GM19438 (cell line): Measurements from ENCODE around the gene GOLGA8A.
"Not testable (repeated sequence)": the region's sequence is repeated elsewhere in the genome, so short reads cannot be mapped to it uniquely, and the experiment has no call there.

Experiments used
- ATAC-seq: cut with Tn5 transposase; IDR thresholded peaks from one replicate; pipeline ENCODE4 v1.9.1; 2021; ENCODE audit warnings: low read depth; ENCODE audit not compliant: unreplicated experiment

Gene GOLGA8A

GRCh38 chr15:34437687-34438086, at the start of gene GOLGA8A:
Gene GOLGA8A (minus strand): TSS chr15:34437808. CDS start chr15:34389691, 48,117 bp downstream.
- ATAC-seq: no peak

GRCh38 chr15:34483644-34484043, 46.0 kb upstream of the GOLGA8A start:
- ATAC-seq: no peak

- no peak for ATAC-seq
Observed at GRCh38 chr15:34481370-34481769, 43.8 kb upstream of the GOLGA8A start.

- no peak for ATAC-seq
Observed at GRCh38 chr15:34473840-34474239, 36.2 kb upstream of the GOLGA8A start.

GRCh38 chr15:34472947-34473346, 35.3 kb upstream of the GOLGA8A start:
- ATAC-seq: no peak

GRCh38 chr15:34470892-34471291, 33.3 kb upstream of the GOLGA8A start:
- ATAC-seq: no peak

GRCh38 chr15:34470091-34470490, 32.5 kb upstream of the GOLGA8A start:
- no peak for ATAC-seq

GRCh38 chr15:34461730-34462129, 24.1 kb upstream of the GOLGA8A start:
- ATAC-seq: no peak

- ATAC-seq: no peak
Observed at GRCh38 chr15:34460451-34460850, 22.8 kb upstream of the GOLGA8A start.

- ATAC-seq: no peak
Observed at GRCh38 chr15:34456658-34457057, 19.1 kb upstream of the GOLGA8A start.

GRCh38 chr15:34442891-34443290, 5.3 kb upstream of the GOLGA8A start:
- no peak for ATAC-seq

GRCh38 chr15:34439878-34440277, 2.3 kb upstream of the GOLGA8A start:
- no peak for ATAC-seq

GRCh38 chr15:34436956-34437442, 609 bp downstream of the GOLGA8A start:
- ATAC-seq: peak; percentile 56

GRCh38 chr15:34436126-34436955, 1.3 kb downstream of the GOLGA8A start:
- ATAC-seq: peak; percentile 43

- no peak for ATAC-seq
Observed at GRCh38 chr15:34435658-34436057, 1.9 kb downstream of the GOLGA8A start.

GRCh38 chr15:34434627-34435305, 2.8 kb downstream of the GOLGA8A start:
- ATAC-seq: no peak

- ATAC-seq: not testable (repeated sequence)
Observed at GRCh38 chr15:34433956-34434626, 3.5 kb downstream of the GOLGA8A start.

GRCh38 chr15:34430642-34431041, 7.0 kb downstream of the GOLGA8A start:
- ATAC-seq: not testable (repeated sequence)

GRCh38 chr15:34423425-34424090, 14.1 kb downstream of the GOLGA8A start:
- not testable (repeated sequence) for ATAC-seq

GRCh38 chr15:34420953-34421352, 16.7 kb downstream of the GOLGA8A start:
- ATAC-seq: not testable (repeated sequence)
